ENCODE measurements around the gene WDR76. TPM values are rescaled to one million over a fixed set of nuclear protein-coding genes. Genes with fewer than 3 reads are reported as not detected.
A peak's percentile ranks its signal among the peaks of the same experiment; 100 is the strongest.

Gene WDR76
- total RNA-seq (1 to 10 TPM; 5.6 to 6.2 TPM), polyA plus RNA-seq (1 to 10 TPM; 2.4 to 2.6 TPM)
- long read RNA-seq, donor 1, partial matches to known transcripts: 0 of 2 reads
- long read RNA-seq, donor 1, other reads (novel, unspliced or antisense): 0 of 2 reads
- long read RNA-seq, donor 2, partial matches to known transcripts: 0 of 1 reads
- long read RNA-seq, donor 2, other reads (novel, unspliced or antisense): 0 of 1 reads
- long read RNA-seq, donor 3: 0 reads
- long read RNA-seq, donor 4, partial matches to known transcripts: 14 of 14 reads
- long read RNA-seq, donor 4, other reads (novel, unspliced or antisense): 0 of 14 reads
- long read RNA-seq, donor 5, partial matches to known transcripts: 0 of 4 reads
- long read RNA-seq, donor 5, other reads (novel, unspliced or antisense): 0 of 4 reads

DNA sequence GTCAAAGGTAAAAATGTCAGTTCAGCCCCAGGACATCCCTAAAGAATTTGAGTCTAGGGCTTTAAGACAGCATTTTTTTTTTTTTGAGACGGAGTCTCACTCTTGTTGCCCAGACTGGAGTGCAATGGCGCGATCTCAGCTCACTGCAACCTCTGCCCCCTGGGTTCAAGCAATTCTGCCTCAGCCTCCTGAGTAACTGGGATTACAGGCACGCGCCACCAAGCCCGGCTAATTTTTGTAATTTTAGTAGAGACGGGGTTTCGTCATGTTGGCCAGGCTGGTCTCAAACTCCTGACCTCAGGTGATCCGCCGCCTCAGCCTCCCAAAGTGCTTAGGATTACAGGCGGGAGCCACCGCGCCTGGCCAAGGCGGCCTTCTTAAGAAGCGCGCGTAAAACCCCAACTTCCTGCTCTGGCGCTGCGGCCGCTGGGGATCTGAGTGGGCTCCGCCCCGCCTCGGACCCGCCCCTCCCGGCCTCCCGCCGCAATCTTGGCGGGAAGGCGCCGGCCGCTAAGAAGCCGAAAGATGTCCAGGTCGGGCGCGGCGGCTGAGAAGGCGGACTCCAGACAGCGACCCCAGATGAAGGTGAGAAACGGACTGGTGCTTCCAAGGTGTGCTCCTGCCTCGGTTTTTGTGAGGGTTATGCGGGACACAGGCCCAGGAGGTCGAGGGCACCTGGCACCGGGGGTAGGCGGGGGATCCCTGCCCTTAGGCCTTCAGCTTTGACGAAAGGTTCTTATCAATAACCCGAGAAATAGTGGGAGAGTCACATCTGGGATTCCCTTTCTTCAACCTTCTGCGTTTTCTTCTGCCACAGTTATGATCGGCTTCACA is at the start of gene WDR76:
WDR76 (plus strand) TSS at position 495 of the 834 bp plus-strand sequence; CDS start at position 526, 31 bp downstream.
- peaks cover 5 to 32% (median 7%) of the 10 kb centered on the region in 5 donors for H3K4me1 ChIP-seq (ENCODE audit: control insufficient read depth in 5 of 5, insufficient read depth in 5 of 5, low read length in 5 of 5)
- peak within 1 kb of the TSS; percentile 37 to 48 for H3K9ac ChIP-seq (ENCODE audit: insufficient read depth in 1 of 2, low read length in 2 of 2)

DNA sequence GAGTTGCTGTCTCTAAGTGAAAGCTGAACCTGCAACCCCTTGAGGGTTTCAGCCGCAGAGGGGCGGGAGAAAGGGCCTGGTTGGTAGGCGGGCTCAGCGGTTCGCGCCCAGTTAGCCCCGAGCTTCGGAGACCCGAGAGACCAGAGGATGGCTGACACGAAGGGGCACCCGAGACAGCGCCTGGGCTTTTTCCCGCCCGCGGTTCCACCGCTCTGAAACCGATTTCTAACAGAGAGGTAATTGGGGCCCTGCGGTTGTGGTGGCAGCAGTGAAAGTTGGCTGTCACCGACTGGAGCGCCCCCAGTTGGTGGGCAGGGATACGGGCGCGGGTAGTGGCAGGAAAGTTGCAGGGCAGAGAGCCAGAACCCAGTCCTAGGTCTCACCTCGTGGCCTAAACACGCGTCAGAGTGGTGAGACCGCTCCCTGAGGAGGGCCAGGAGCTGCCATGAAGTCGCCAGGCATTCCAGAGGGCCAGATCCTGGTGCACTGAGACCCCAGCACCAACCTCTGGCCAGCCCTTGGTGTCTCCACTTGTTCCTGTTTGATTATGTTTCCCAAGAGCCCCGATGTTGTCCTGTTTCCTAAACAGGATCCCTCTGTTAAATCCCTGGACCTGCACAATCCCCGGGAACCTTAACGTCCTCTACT is 49.4 kb upstream of the WDR76 start:
- Histone ChIP-seq H3K4me3 (peak overlapping the region; percentile 16), H3K9ac (ENCODE audit: insufficient read depth in 1 of 2, low read length in 2 of 2) (peak overlapping the region; percentile 68 to 73), H3K27ac (ENCODE audit: low read depth in 1 of 2, low read length in 1 of 2) (peak overlapping the region; percentile 70 to 77), H3K36me3 (ENCODE audit: control insufficient read depth in 4 of 4, insufficient read depth in 4 of 4, low read length in 4 of 4) (peaks cover 5 to 10% (median 7%) of the 10 kb centered on the region in 4 donors), H3K9me3 (ENCODE audit: control insufficient read depth in 4 of 4, insufficient read depth in 3 of 4, low read length in 3 of 4) (no peaks in the 10 kb centered on the region), H3K27me3 (ENCODE audit: control insufficient read depth in 3 of 3, insufficient read depth in 3 of 3, low read length in 2 of 3) (no peaks in the 10 kb centered on the region), H3K4me1 (ENCODE audit: control insufficient read depth in 5 of 5, insufficient read depth in 5 of 5, low read length in 5 of 5) (peaks cover 0 to 12% (median 4%) of the 10 kb centered on the region in 5 donors)
- 2% methylated on average over 30 to 31 of the region's 31 CpGs for WGBS, 2 donors
- DNase-seq: peak in 2 of 3 donors; percentile 76 to 78
- ATAC-seq (ENCODE audit: insufficient read depth, low FRiP score): peak; percentile 79
- peak; percentile 71 for TF ChIP-seq CTCF (IDR thresholded peaks at IDR 0.05; ENCODE audit: control extremely low read depth, extremely low read depth)

More for the DNA sequence above, at the start of gene WDR76:
- Histone ChIP-seq H3K27ac (ENCODE audit: low read depth in 1 of 2, low read length in 1 of 2) (peak within 1 kb of the TSS in 1 of 2 donors; percentile 48), H3K4me3 (peak within 1 kb of the TSS; percentile 38), H3K36me3 (ENCODE audit: control insufficient read depth in 4 of 4, insufficient read depth in 4 of 4, low read length in 4 of 4) (peaks cover 0 to 2% (median 0%) of the 10 kb centered on the region in 4 donors), H3K9me3 (ENCODE audit: control insufficient read depth in 4 of 4, insufficient read depth in 3 of 4, low read length in 3 of 4) (no peaks in the 10 kb centered on the region), H3K27me3 (ENCODE audit: control insufficient read depth in 3 of 3, insufficient read depth in 3 of 3, low read length in 2 of 3) (no peaks in the 10 kb centered on the region)
- no peak for TF ChIP-seq CTCF (IDR thresholded peaks at IDR 0.05; ENCODE audit: control extremely low read depth, extremely low read depth)
- DNase-seq (peak; percentile 85 to 92 (median 87)), ATAC-seq (ENCODE audit: insufficient read depth, low FRiP score) (peak; percentile 79)
- 4 to 5% methylated on average over 48 of the region's 48 CpGs for WGBS, 2 donors

GRCh38 chr15:43779016-43779415 is 47.8 kb upstream of the WDR76 start:
- no peak for DNase-seq
- Histone ChIP-seq H3K4me1 (ENCODE audit: control insufficient read depth in 5 of 5, insufficient read depth in 5 of 5, low read length in 5 of 5) (peaks cover 0 to 12% (median 4%) of the 10 kb centered on the region in 5 donors), H3K4me3 (no peak overlapping the region), H3K9ac (ENCODE audit: insufficient read depth in 1 of 2, low read length in 2 of 2) (no peak overlapping the region), H3K9me3 (ENCODE audit: control insufficient read depth in 4 of 4, insufficient read depth in 3 of 4, low read length in 3 of 4) (no peaks in the 10 kb centered on the region), H3K27me3 (ENCODE audit: control insufficient read depth in 3 of 3, insufficient read depth in 3 of 3, low read length in 2 of 3) (no peaks in the 10 kb centered on the region), H3K36me3 (ENCODE audit: control insufficient read depth in 4 of 4, insufficient read depth in 4 of 4, low read length in 4 of 4) (peaks cover 0 to 1% (median 0%) of the 10 kb centered on the region in 4 donors), H3K27ac (ENCODE audit: low read depth in 1 of 2, low read length in 1 of 2) (no peak overlapping the region)
- ATAC-seq (ENCODE audit: insufficient read depth, low FRiP score): no peak
- WGBS, 2 donors: 78 to 81% methylated on average over 1 of the region's 1 CpG
- TF ChIP-seq CTCF (IDR thresholded peaks at IDR 0.05; ENCODE audit: control extremely low read depth, extremely low read depth): no peak

Measured in lung (tissue), 16 donors.